NOMO-1 (cell line): ENCODE measurements around the gene GCA.

Experiments used
- DNase-seq, 2 experiments: peaks; one replicate each; lab custom pipeline; 2025; ENCODE audit not compliant: unreplicated experiment in 2 of 2; lab: John Stamatoyannopoulos, UW

The GCA gene

GRCh38 chr2:162403884-162404283 is 60.0 kb downstream of the GCA start:
- no peak for DNase-seq
